Nucleus accumbens (tissue), 56 donors: ENCODE data around the gene CASP8.
"Not testable (repeated sequence)": the region's sequence is repeated elsewhere in the genome, so short reads cannot be mapped to it uniquely, and the experiment has no call there.

Source experiments
- DNase-seq, 56 donors: peaks; one replicate each; lab custom pipeline; 2025; lab: John Stamatoyannopoulos, UW

CASP8 gene

GRCh38 chr2:201266629-201267028 lies 6.3 kb downstream of the CASP8 start:
- no peak for DNase-seq

DNA sequence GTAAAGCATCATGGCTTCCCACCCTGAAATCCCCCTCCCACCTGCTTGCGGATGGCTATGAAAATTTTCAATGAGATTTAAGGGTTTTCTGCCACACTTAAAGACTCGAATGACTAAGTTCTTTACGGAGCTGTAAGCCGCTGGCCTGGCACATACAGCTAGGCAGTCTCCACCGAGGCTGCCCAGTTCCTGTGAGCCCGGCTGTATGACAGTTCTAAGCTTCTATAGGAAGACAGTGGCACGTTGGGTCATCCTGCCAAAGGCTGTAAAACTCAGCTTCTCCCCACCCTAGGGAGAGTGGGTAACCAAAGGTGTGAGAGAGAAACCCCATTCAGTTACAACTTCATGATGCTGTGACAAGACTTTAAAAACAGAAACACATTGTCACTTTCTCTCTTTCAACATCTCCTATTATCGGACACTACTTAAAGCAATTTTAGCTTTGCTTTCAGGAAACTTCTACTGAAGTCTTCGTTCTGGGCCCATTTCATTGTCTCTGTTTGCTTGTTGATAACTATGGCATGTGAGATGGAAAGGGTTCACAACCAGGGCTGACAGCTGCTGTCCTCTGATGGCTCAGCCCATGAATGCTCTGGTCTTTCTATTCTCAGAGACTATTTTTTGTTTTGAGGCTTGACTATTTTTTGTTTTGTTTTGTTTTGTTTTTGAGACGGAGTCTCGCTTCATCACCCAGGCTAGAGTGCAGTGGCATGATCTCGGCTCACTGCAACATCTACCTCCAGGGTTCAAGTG lies 7.1 kb downstream of the CASP8 start:
- DNase-seq, result no peak

DNA sequence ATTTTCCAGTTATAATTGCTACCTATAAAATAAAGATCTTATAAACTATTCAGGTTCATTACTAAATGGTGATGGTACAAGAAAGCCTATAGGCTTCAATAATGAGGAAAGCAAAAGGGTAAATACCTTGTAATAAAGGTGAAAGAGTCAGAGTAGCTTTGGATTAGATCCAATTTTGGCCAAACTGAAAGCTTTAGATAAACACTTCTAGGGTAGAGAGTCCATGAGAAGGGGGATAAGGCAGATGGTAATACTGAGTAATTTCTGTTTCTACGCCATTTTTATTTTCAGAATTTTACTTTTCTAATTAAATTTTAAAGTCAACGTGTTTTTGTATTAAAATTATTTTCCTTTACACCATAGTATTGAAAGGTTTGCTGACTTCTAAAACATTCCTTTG lies 9.4 kb downstream of the CASP8 start:
- DNase-seq, result no peak

- DNase-seq, result no peak
Measured at GRCh38 chr2:201270293-201271001, 10.1 kb downstream of the CASP8 start.

GRCh38 chr2:201271917-201272316 lies 11.6 kb downstream of the CASP8 start:
- DNase-seq, result no peak

GRCh38 chr2:201273330-201273983 lies 13.1 kb downstream of the CASP8 start:
- DNase-seq, result no peak

GRCh38 chr2:201275069-201275468 lies 14.7 kb downstream of the CASP8 start:
- DNase-seq, result no peak

DNA sequence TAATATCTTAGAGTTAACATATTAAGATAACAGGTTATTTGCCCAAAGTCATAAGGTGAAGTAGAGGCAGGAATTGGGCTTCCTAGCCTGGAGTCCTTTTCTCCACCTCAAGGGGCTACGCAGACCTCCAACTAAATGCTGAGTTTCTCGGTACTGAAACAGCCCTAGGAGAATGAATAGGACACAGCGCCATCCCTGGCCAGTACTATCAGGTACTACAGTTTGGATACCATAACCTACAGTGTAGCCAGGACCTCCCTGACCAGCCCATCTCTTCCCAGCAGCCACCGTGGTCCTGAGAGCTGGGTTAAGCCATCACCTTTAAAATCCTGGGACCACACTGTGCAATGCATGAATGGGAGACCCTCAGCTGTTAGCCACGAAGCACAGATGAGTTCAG lies 15.7 kb downstream of the CASP8 start:
- DNase-seq, result no peak

GRCh38 chr2:201276511-201276910 lies 16.2 kb downstream of the CASP8 start:
- no peak for DNase-seq

DNA sequence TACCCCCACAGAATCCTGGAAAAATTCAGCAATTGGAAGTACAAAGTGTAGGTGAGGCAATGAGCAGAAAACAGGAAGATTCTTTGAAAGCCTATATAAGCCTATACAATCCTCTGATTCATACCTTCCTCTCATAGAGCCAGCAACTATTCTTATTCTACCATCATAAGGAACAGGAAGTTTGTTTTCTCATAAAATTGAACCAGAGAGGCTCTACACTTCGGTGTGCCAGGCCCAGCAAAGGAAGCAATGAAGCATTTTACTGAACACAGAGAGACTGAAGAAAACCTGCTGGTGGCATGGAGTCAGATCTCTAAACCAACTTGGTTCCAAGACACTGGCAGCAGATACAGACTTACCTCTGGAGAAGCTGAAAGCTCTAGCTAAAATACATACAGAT lies 18.7 kb downstream of the CASP8 start:
- no peak for DNase-seq

- no peak for DNase-seq
Measured at GRCh38 chr2:201280191-201281040, 20.1 kb downstream of the CASP8 start.

- DNase-seq, result no peak
Measured at GRCh38 chr2:201285499-201285898, 25.2 kb downstream of the CASP8 start.

GRCh38 chr2:201290457-201291148 lies 30.3 kb downstream of the CASP8 start:
- DNase-seq, result not testable (repeated sequence)

GRCh38 chr2:201298462-201299052 lies 38.2 kb downstream of the CASP8 start:
- DNase-seq, result no peak

- DNase-seq, result not testable (repeated sequence)
Measured at GRCh38 chr2:201299929-201300328, 39.6 kb downstream of the CASP8 start.

DNA sequence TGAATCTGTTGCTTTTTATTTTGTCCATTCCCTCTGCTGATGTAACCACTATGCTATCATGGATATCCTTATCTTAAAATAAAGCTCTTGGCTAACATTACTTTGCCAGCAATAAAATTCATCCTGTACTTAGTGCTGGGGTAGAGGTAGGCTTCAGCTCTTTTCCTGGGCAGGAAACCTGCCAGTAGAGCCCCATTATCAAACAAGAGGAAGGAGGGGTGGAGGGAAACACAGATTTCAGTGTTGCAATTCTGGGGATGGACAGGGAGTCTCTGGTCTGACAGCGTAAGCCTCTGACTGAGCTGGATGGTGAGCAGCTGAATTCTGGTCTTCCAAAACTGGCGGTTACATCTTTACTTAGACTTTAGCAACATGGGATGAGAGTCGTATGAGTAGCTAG lies 47.5 kb downstream of the CASP8 start:
- no peak for DNase-seq

- no peak for DNase-seq
Measured at GRCh38 chr2:201308914-201309313, 48.6 kb downstream of the CASP8 start.

DNA sequence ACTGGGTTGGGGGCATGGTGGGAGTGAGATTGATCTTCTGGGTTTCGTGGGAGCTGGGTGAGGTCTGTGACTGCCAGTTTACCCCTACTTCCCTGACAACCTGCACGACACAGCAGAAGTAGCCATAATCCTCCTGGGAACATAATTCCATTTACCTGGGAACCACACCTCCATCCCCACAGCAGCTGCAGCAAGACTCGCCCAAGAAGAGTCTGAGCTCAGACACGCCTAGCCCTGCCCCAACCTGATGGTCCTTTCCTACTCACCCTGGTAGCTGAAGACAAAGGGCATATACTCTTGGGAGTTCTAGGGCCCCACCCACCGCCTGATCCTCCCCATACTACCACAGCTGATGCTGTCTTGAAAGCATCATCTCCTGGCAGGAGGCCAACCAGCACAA lies 53.0 kb downstream of the CASP8 start:
- DNase-seq, result no peak

DNA sequence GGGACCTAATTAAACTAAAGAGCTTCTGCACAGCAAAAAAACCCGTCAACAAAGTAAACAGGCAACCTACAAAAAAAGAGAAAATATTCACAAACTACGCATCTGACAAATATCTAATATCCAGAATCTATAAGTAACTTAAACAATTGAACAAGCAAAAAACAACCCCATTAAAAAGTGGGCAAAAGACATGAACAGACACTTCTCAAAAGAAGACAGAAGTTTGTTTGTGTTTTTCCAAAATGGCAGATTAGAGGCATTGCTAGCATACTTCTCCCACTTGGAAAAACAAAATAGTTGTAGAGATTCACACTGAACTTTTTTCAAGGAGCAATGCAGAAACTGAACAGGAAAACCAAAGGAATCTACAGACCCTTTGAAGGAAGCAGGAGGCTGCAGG lies 59.2 kb downstream of the CASP8 start:
- DNase-seq, result no peak

DNA sequence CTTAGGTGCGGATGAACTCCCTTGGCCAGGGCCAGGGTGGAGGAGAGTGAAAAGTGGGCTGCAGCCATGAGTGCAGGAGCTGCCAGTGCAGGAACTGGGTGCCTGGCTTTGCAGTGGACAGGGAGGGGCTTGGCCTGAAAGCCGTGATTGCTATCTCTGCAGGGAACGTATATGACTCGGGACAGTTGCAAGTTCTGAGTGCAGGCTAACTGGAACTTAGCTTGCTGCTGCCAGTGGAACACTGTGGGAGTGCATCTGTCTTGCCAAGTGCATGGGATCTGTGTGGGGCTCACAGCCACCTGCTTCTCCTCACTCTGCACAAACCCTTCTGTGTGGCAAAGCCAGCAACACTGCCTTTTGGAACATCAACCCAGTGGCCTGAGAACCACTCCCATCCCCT lies 59.9 kb downstream of the CASP8 start:
- DNase-seq, result no peak
